ENCODE data around the gene USE1.

GRCh38 chr19:17170538-17171297 lies 44.4 kb upstream of the USE1 start:
- no peak for TF ChIP-seq EP300 (IDR thresholded peaks at IDR 0.05)
- TF ChIP-seq, protein P1, sequence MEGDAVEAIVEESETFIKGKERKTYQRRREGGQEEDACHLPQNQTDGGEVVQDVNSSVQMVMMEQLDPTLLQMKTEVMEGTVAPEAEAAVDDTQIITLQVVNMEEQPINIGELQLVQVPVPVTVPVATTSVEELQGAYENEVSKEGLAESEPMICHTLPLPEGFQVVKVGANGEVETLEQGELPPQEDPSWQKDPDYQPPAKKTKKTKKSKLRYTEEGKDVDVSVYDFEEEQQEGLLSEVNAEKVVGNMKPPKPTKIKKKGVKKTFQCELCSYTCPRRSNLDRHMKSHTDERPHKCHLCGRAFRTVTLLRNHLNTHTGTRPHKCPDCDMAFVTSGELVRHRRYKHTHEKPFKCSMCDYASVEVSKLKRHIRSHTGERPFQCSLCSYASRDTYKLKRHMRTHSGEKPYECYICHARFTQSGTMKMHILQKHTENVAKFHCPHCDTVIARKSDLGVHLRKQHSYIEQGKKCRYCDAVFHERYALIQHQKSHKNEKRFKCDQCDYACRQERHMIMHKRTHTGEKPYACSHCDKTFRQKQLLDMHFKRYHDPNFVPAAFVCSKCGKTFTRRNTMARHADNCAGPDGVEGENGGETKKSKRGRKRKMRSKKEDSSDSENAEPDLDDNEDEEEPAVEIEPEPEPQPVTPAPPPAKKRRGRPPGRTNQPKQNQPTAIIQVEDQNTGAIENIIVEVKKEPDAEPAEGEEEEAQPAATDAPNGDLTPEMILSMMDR (IDR thresholded peaks at IDR 0.05) = no peak
- TF ChIP-seq MAFK (IDR thresholded peaks at IDR 0.05; ENCODE audit: partially characterized antibody) = no peak
- no peak for TF ChIP-seq ZNF302 (CRISPR knock-in tag; IDR thresholded peaks at IDR 0.05)
- TF ChIP-seq BHLHE40 (IDR thresholded peaks at IDR 0.05; ENCODE audit: low read depth, low read length) = no peak
- no peak for TF ChIP-seq POLR2A (IDR thresholded peaks at IDR 0.05; ENCODE audit: low read length)
- no peak for TF ChIP-seq ZFP36 (IDR thresholded peaks at IDR 0.05; ENCODE audit: borderline replicate concordance, partially characterized antibody)
- no peak for TF ChIP-seq CHD2 (IDR thresholded peaks at IDR 0.05; ENCODE audit: low read length, partially characterized antibody)
- TF ChIP-seq, protein P2, sequence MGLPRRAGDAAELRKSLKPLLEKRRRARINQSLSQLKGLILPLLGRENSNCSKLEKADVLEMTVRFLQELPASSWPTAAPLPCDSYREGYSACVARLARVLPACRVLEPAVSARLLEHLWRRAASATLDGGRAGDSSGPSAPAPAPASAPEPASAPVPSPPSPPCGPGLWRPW (IDR thresholded peaks at IDR 0.05) = no peak
- TF ChIP-seq JUN (IDR thresholded peaks at IDR 0.05) = no peak
- no peak for TF ChIP-seq POLR2AphosphoS2 (conservative IDR thresholded peaks at IDR 0.05; ENCODE audit: low read length)
- TF ChIP-seq JUNB (IDR thresholded peaks at IDR 0.05) = no peak
- TF ChIP-seq, protein P3, sequence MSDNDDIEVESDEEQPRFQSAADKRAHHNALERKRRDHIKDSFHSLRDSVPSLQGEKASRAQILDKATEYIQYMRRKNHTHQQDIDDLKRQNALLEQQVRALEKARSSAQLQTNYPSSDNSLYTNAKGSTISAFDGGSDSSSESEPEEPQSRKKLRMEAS (IDR thresholded peaks at IDR 0.05) = no peak
- TF ChIP-seq, protein P4, sequence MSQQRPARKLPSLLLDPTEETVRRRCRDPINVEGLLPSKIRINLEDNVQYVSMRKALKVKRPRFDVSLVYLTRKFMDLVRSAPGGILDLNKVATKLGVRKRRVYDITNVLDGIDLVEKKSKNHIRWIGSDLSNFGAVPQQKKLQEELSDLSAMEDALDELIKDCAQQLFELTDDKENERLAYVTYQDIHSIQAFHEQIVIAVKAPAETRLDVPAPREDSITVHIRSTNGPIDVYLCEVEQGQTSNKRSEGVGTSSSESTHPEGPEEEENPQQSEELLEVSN (IDR thresholded peaks at IDR 0.05; ENCODE audit: borderline replicate concordance, low read depth) = no peak
